HepG2 (cell line): Measurements from ENCODE around the gene ZG16. TPM values are rescaled to one million over a fixed set of nuclear protein-coding genes. Genes with fewer than 3 reads are reported as not detected.

Source experiments
- ATAC-seq: fragments of 200-7000 bp; cut with Tn5 transposase; 3 replicates; pipeline ENCODE4 v1.9.1; 2020; ENCODE audit warnings: mild to moderate bottlenecking, moderate library complexity
- BruUV-seq: library from RNA; stranded (reverse); fragments of 400-500 nt; replicated peaks from 2 replicates; lab custom pipeline; 2021; lab: Mats Ljungman, UMichigan
- CTCF ChIA-PET: fragments of 300-600 bp; formaldehyde crosslinking; extraction: SDS; loops from one replicate; lab custom pipeline; 2021; ENCODE audit warnings: low total read pairs, inconsistent platforms, low intra/inter-chr PET ratio; lab: Yijun Ruan, JAX
- POLR2A ChIA-PET: fragments of 350-600 bp; sonication (Branson Sonifier 250); formaldehyde crosslinking; loops from one replicate; lab custom pipeline; 2020; ENCODE audit warnings: antibody characterized with exemption, inconsistent platforms; lab: Yijun Ruan, JAX
- DNase-seq: peaks from one replicate; pipeline ENCODE4 v3.0.0-alpha.2; 2015; ENCODE audit warnings: low spot score
- FAIRE-seq: peaks from 3 replicates; lab custom pipeline; 2011; peaks lifted over from hg19 to GRCh38; lab: Jason Lieb, UNC
- H2AFZ ChIP-seq: one replicate; pipeline ENCODE4 v1.6.1; 2011; ENCODE audit warnings: low read length, inconsistent platforms
- H3K27ac ChIP-seq: fragments of 300-600 bp; 3 replicates; pipeline ENCODE4 v1.8.0; 2011; ENCODE audit warnings: mixed run types, mild to moderate bottlenecking, mixed read lengths, low read length, inconsistent platforms; ENCODE audit not compliant: insufficient read depth; ENCODE audit errors: extremely low read length
- H3K27me3 ChIP-seq, 2 experiments: fragments of 200-600 bp in 1 of 2; 2 replicates in 1 of 2; 3 replicates in 1 of 2; pipeline versions ENCODE4 v1.6.0 to v1.8.0; 2011; ENCODE audit warnings: low read length in 2 of 2, mild to moderate bottlenecking in 2 of 2, moderate library complexity in 2 of 2, inconsistent platforms in 1 of 2; ENCODE audit not compliant: insufficient read depth in 2 of 2, control insufficient read depth in 1 of 2
- H3K36me3 ChIP-seq, 2 experiments: fragments of 200-600 bp in 1 of 2; replicated peaks in 1 of 2; 2 replicates in 1 of 2; 3 replicates in 1 of 2; pipeline versions ENCODE4 v1.5.1 to v1.8.0; 2011; ENCODE audit warnings: low read length in 2 of 2, inconsistent platforms in 1 of 2; ENCODE audit not compliant: insufficient read depth in 2 of 2, control insufficient read depth in 1 of 2
- H3K4me1 ChIP-seq: 2 replicates; pipeline ENCODE4 v1.5.1; 2012; ENCODE audit warnings: low read length, inconsistent platforms; ENCODE audit not compliant: insufficient read depth
- H3K4me2 ChIP-seq: 2 replicates; pipeline ENCODE4 v1.6.0; 2011; ENCODE audit warnings: low read depth, low read length, inconsistent platforms
- H3K4me3 ChIP-seq, 3 experiments: fragments of 200-600 bp in 1 of 3; sonication (generic), shearing (Covaris generic) in 1 of 3; replicated peaks in 1 of 3; 2 replicates each; pipeline ENCODE4 v1.5.1; 2011 to 2016; ENCODE audit warnings: low read length in 3 of 3, inconsistent platforms in 2 of 3, low read depth in 2 of 3, mild to moderate bottlenecking in 2 of 3, control low read depth in 1 of 3, mixed read lengths in 1 of 3; ENCODE audit not compliant: insufficient read depth in 1 of 3
- H3K79me2 ChIP-seq: one replicate; pipeline ENCODE4 v1.6.1; 2011; ENCODE audit warnings: low read length, inconsistent platforms; ENCODE audit not compliant: insufficient read depth
- H3K9ac ChIP-seq: 2 replicates; pipeline ENCODE4 v1.6.0; 2011; ENCODE audit warnings: mild to moderate bottlenecking, low read depth, low read length, inconsistent platforms; ENCODE audit not compliant: insufficient read depth
- H3K9me3 ChIP-seq: 2 replicates; pipeline ENCODE4 v1.5.1; 2012; ENCODE audit warnings: mild to moderate bottlenecking, low read length
- H4K20me1 ChIP-seq: 2 replicates; pipeline ENCODE4 v1.6.0; 2011; ENCODE audit warnings: inconsistent platforms, mild to moderate bottlenecking, low read length, moderate library complexity; ENCODE audit not compliant: insufficient read depth
- CCAR2 ChIP-seq: fragments of 200-400 bp; formaldehyde crosslinking; optimal IDR thresholded peaks from 2 replicates; pipeline ENCODE3; 2018; ENCODE audit warnings: low read depth, mild to moderate bottlenecking, low read length, moderate library complexity
- CHD4 ChIP-seq: fragments of 200-600 bp; sonication (generic); IDR thresholded peaks from 2 replicates; pipeline ENCODE4 v1.7.0; 2017; ENCODE audit warnings: mild to moderate bottlenecking, low read length, borderline replicate concordance
- HNF4G ChIP-seq, 2 experiments: sonication (generic) in 1 of 2; formaldehyde crosslinking in 1 of 2; IDR thresholded peaks; 2 replicates each; pipeline versions ENCODE4 v1.4.0 to v1.6.1; 2011 to 2020; ENCODE audit warnings: borderline replicate concordance in 2 of 2, low read depth in 2 of 2, mild to moderate bottlenecking in 2 of 2, low read length in 1 of 2, missing genetic modification reagents in 1 of 2, moderate library complexity in 1 of 2
- KLF9 ChIP-seq: IDR thresholded peaks from 2 replicates; pipeline ENCODE4 v1.6.1; 2016; ENCODE audit warnings: low read depth
- MEIS1 ChIP-seq: sonication (generic); formaldehyde crosslinking; IDR thresholded peaks from 2 replicates; pipeline ENCODE4 v1.9.0; 2021; ENCODE audit warnings: mild to moderate bottlenecking, missing genetic modification reagents, moderate library complexity, borderline replicate concordance
- SMAD1 ChIP-seq: sonication (generic); formaldehyde crosslinking; IDR thresholded peaks from 2 replicates; pipeline ENCODE4 v1.4.0; 2020; ENCODE audit warnings: missing genetic modification reagents, low read depth, mild to moderate bottlenecking, borderline replicate concordance
- ZNF572 ChIP-seq: sonication (generic); formaldehyde crosslinking; IDR thresholded peaks from 2 replicates; pipeline ENCODE4 v1.5.1; 2020; ENCODE audit warnings: mild to moderate bottlenecking, missing genetic modification reagents
- WGBS: methylation state at CpG from one replicate; pipeline ENCODE4 v1.1.6; 2017; ENCODE audit warnings: low lambda C conversion rate; 5-methylcytosine and 5-hydroxymethylcytosine counted together
- in situ Hi-C: cut with HindIII; loops from 2 replicates; pipeline ENCODE4 v1.10.0; 2017; ENCODE audit warnings: low pct_unique_long_range_greater_than_20kb; ENCODE audit not compliant: extremely low pct_ligation_motif_present
- intact Hi-C: fragments of 100-400 bp; cut with micrococcal nuclease; formaldehyde crosslinking; loops from one replicate; pipeline ENCODE4 v1.10.0; 2022; ENCODE audit not compliant: unreplicated experiment
- polyA plus RNA-seq, 8 experiments: library from polyadenylated mRNA; depleted of rRNA in 3 of 8; stranded (reverse) in 7 of 8; unstranded in 1 of 8; fragments of >200 nt; fragmentation: Illumina TruSeq in 4 of 8; extraction: Trizol in 4 of 8; gene quantifications; 2 replicates each; pipeline versions ENCODE4 v1.2.1 to v1.2.3, GENCODE V29; 2011 to 2016; ENCODE audit warnings: low read depth in 4 of 8, missing spikeins in 1 of 8, mixed read lengths in 1 of 8; ENCODE audit not compliant: insufficient read depth in 1 of 8
- total RNA-seq, 5 experiments: library from RNA; depleted of rRNA; stranded (reverse); fragments of >200 nt; fragmentation: Illumina TruSeq; extraction: Trizol; gene quantifications; 2 replicates each; pipeline ENCODE4 v1.2.3, GENCODE V29; 2016; ENCODE audit warnings: low read depth in 1 of 5
- TF ChIP-seq, protein P1 (sequence below): sonication (generic); formaldehyde crosslinking; conservative IDR thresholded peaks from 2 replicates; pipeline ENCODE4 v1.4.0; 2020; ENCODE audit warnings: missing genetic modification reagents
- TF ChIP-seq, protein P2 (sequence below): sonication (generic); formaldehyde crosslinking; IDR thresholded peaks from 2 replicates; pipeline ENCODE4 v1.9.0; 2021; ENCODE audit warnings: missing genetic modification reagents, mild to moderate bottlenecking, borderline replicate concordance
- TF ChIP-seq, protein P3 (sequence below): sonication (generic); formaldehyde crosslinking; IDR thresholded peaks from 2 replicates; pipeline ENCODE4 v1.4.0; 2020; ENCODE audit warnings: mild to moderate bottlenecking, missing genetic modification reagents, borderline replicate concordance
- TF ChIP-seq, protein P4 (sequence below): sonication (generic); formaldehyde crosslinking; IDR thresholded peaks from 2 replicates; pipeline ENCODE4 v1.8.0; 2022; ENCODE audit warnings: missing genetic modification reagents, low read depth, mild to moderate bottlenecking, borderline replicate concordance

ZG16 gene
- total and polyA plus RNA-seq, 2 of the 13 experiments (the other 11 are each of a cell fraction or from before 2014, with no cell fraction given), result 0.04 to 0.07 TPM

DNA sequence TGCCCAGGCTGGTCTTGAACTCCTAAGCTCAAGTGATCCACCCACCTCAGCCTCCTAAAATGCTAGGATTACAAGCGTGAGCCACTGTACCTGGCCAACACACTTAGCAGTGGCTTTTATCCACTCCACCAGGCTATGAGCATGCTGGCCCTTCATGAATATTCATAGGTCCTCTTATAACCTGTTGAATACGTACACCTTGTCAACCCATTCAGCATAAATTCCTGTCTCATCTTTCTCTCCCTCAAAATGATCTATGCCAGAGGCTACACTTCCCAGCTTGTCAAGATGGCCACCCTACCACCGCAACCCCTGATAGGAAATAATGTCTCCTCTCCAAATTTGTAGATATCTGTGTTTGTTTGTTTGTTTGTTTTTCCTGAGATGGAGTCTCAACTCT is 11.0 kb upstream of the ZG16 start:
- Histone ChIP-seq H3K9me3 (no peaks in the 10 kb centered on the region), H3K27me3 (no peaks in the 10 kb centered on the region), H3K4me3 (no peak overlapping the region), H3K4me1 (peaks cover 71% of the 10 kb centered on the region), H2AFZ (no peak overlapping the region), H4K20me1 (no peaks in the 10 kb centered on the region), H3K27ac (no peak overlapping the region), H3K79me2 (no peaks in the 10 kb centered on the region), H3K4me2 (no peak overlapping the region), H3K36me3 (no peaks in the 10 kb centered on the region), H3K9ac (no peak overlapping the region)
- 93% methylated on average over 3 of the region's 3 CpGs for WGBS
- CTCF ChIA-PET, result no interaction called here
- no peak for TF ChIP-seq MEIS1 (CRISPR knock-in tag)
- TF ChIP-seq CCAR2, result no peak
- TF ChIP-seq, protein P1, sequence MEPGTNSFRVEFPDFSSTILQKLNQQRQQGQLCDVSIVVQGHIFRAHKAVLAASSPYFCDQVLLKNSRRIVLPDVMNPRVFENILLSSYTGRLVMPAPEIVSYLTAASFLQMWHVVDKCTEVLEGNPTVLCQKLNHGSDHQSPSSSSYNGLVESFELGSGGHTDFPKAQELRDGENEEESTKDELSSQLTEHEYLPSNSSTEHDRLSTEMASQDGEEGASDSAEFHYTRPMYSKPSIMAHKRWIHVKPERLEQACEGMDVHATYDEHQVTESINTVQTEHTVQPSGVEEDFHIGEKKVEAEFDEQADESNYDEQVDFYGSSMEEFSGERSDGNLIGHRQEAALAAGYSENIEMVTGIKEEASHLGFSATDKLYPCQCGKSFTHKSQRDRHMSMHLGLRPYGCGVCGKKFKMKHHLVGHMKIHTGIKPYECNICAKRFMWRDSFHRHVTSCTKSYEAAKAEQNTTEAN (CRISPR knock-in tag), result no peak
- TF ChIP-seq HNF4G (IDR thresholded peaks at IDR 0.05; ENCODE audit: borderline replicate concordance, low read depth, low read length), result no peak
- TF ChIP-seq HNF4G (CRISPR knock-in tag; IDR thresholded peaks at IDR 0.05; ENCODE audit: borderline replicate concordance, low read depth), result no peak
- no peak for TF ChIP-seq CHD4
- TF ChIP-seq, protein P2, sequence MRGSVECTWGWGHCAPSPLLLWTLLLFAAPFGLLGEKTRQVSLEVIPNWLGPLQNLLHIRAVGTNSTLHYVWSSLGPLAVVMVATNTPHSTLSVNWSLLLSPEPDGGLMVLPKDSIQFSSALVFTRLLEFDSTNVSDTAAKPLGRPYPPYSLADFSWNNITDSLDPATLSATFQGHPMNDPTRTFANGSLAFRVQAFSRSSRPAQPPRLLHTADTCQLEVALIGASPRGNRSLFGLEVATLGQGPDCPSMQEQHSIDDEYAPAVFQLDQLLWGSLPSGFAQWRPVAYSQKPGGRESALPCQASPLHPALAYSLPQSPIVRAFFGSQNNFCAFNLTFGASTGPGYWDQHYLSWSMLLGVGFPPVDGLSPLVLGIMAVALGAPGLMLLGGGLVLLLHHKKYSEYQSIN (CRISPR knock-in tag), result no peak
- TF ChIP-seq ZNF572 (CRISPR knock-in tag), result no peak
- no peak for TF ChIP-seq KLF9 (CRISPR knock-in tag)
- no peak for TF ChIP-seq SMAD1 (CRISPR knock-in tag)
- TF ChIP-seq, protein P3, sequence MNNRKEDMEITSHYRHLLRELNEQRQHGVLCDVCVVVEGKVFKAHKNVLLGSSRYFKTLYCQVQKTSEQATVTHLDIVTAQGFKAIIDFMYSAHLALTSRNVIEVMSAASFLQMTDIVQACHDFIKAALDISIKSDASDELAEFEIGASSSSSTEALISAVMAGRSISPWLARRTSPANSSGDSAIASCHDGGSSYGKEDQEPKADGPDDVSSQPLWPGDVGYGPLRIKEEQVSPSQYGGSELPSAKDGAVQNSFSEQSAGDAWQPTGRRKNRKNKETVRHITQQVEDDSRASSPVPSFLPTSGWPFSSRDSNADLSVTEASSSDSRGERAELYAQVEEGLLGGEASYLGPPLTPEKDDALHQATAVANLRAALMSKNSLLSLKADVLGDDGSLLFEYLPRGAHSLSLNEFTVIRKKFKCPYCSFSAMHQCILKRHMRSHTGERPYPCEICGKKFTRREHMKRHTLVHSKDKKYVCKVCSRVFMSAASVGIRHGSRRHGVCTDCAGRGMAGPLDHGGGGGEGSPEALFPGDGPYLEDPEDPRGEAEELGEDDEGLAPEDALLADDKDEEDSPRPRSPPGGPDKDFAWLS, result no peak
- TF ChIP-seq, protein P4, sequence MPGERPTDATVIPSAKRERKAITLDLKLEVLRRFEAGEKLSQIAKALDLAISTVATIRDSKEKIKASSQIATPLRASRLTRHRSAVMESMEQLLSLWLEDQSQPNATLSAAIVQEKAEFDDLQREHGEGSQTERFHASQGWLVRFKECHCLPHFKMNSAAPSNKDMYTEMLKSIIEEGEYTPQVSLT (CRISPR knock-in tag), result no peak
- POLR2A ChIA-PET, result interaction anchor here (2.4 kb wide), 1 partner anchor 23 kb away, joined by 11 read pairs; the partner anchor contains the start of gene KIF22
- in situ Hi-C loops (no loop called here), intact Hi-C loops (no loop called here)
- no peak for FAIRE-seq
- no peak for DNase-seq
- no peak for ATAC-seq
- no TSS peak for BruUV-seq
